ENCODE data around the gene HRH1. TPM values are rescaled to one million over a fixed set of nuclear protein-coding genes. Genes with fewer than 3 reads are reported as not detected.
"Not testable (repeated sequence)": the region's sequence is repeated elsewhere in the genome, so short reads cannot be mapped to it uniquely, and the experiment has no call there.

HRH1 gene
- total RNA-seq, 1 experiment from 2014 or later, result 4.6 TPM

DNA sequence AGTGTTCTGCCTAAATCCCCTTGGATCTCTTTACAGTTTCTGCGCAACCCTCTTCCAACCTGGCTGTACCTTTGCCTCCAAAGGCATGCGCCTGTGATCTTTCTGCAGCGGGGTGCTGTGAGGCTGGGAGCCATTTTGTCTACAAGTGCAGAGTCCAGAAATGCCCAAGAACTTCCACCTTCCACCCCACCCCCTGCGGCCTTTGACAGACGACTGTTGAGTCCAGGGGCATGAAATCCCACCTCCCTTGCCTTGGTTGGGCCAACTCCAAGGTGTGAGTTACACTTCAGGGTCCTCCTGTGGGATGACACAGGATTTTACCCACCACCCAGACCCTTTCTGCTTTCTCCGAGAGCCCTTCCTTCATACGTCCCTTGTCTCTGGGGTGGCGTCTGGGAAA lies 24.1 kb downstream of the HRH1 start:
- H3K36me3 ChIP-seq (ENCODE audit: control insufficient read depth, insufficient read depth, low read length), result no peaks in the 10 kb centered on the region
- ChIA-PET CTCF (no interaction called here), POLR2A (no interaction called here)
- ATAC-seq, result no peak
- no peaks in the 10 kb centered on the region; the same call in 1 of the 2 replicates for H3K4me1 ChIP-seq (ENCODE audit: control insufficient read depth, insufficient read depth, low read length)
- DNase-seq (ENCODE audit: low read depth, low spot score), result no peak
- intact Hi-C loops (cut with micrococcal nuclease; ENCODE audit: unreplicated experiment), result no loop called here
- TF ChIP-seq TCF7L2 (IDR thresholded peaks at IDR 0.05; ENCODE audit: low read depth, low read length), result no peak
- TF ChIP-seq, protein P1, sequence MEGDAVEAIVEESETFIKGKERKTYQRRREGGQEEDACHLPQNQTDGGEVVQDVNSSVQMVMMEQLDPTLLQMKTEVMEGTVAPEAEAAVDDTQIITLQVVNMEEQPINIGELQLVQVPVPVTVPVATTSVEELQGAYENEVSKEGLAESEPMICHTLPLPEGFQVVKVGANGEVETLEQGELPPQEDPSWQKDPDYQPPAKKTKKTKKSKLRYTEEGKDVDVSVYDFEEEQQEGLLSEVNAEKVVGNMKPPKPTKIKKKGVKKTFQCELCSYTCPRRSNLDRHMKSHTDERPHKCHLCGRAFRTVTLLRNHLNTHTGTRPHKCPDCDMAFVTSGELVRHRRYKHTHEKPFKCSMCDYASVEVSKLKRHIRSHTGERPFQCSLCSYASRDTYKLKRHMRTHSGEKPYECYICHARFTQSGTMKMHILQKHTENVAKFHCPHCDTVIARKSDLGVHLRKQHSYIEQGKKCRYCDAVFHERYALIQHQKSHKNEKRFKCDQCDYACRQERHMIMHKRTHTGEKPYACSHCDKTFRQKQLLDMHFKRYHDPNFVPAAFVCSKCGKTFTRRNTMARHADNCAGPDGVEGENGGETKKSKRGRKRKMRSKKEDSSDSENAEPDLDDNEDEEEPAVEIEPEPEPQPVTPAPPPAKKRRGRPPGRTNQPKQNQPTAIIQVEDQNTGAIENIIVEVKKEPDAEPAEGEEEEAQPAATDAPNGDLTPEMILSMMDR (IDR thresholded peaks at IDR 0.05), result no peak
- H3K27me3 ChIP-seq (ENCODE audit: control insufficient read depth, insufficient read depth, low read length), result no peaks in the 10 kb centered on the region
- BruUV-seq (replicated peaks), result no TSS peak
- no peaks in the 10 kb centered on the region for H3K9me3 ChIP-seq (ENCODE audit: control insufficient read depth, insufficient read depth, low read depth, low read length)
- in situ Hi-C loops (cut with HindIII; ENCODE audit: low pct_unique_long_range_greater_than_20kb, low sequenced_read_pairs), result no loop called here
- H3K27ac ChIP-seq (ENCODE audit: low read length), result no peak overlapping the region
- H3K4me3 ChIP-seq (ENCODE audit: low read depth in 2 of 2, low read length in 2 of 2), result no peak overlapping the region

DNA sequence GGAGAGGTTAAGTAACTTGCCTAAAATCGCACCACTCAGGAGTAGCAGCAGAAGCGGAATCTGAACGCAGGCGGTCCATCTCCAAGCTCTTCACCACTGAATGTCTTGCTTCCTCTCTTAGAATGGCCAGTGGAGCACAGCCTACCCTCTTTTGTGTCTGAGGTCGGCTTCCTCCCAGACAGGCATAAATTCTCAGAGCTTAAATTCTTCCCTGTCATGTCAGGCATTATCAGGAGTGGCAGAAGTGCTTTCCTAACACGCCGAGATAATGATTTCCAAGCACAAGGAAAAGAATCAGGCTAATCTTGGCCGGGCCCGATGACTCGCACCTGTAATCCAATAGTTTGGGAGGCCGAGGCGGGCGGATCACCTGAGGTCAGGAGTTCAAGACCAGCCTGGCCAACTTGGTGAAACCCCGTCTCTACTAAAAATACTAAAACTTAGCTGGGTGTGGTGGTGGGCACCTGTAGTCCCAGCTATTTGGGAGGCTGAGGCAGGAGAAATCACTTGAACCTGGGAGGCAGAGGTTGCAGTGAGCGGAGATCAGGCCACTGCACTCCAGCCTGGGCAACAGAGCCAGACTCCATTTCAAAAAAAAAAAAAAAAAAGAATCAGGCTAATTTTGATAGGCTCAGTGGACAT lies 30.2 kb downstream of the HRH1 start:
- intact Hi-C loops (cut with micrococcal nuclease; ENCODE audit: unreplicated experiment); H3K9me3 ChIP-seq (ENCODE audit: control insufficient read depth, insufficient read depth, low read depth, low read length); ATAC-seq; BruUV-seq (replicated peaks); H3K27me3 ChIP-seq (ENCODE audit: control insufficient read depth, insufficient read depth, low read length); H3K36me3 ChIP-seq (ENCODE audit: control insufficient read depth, insufficient read depth, low read length); H3K27ac ChIP-seq (ENCODE audit: low read length); H3K4me3 ChIP-seq (ENCODE audit: low read depth in 2 of 2, low read length in 2 of 2); in situ Hi-C loops (cut with HindIII; ENCODE audit: low pct_unique_long_range_greater_than_20kb, low sequenced_read_pairs); POLR2A ChIA-PET; DNase-seq (ENCODE audit: low read depth, low spot score); CTCF ChIA-PET: not testable (repeated sequence)
- H3K4me1 ChIP-seq (ENCODE audit: control insufficient read depth, insufficient read depth, low read length), result peaks cover 12% of the 10 kb centered on the region

DNA sequence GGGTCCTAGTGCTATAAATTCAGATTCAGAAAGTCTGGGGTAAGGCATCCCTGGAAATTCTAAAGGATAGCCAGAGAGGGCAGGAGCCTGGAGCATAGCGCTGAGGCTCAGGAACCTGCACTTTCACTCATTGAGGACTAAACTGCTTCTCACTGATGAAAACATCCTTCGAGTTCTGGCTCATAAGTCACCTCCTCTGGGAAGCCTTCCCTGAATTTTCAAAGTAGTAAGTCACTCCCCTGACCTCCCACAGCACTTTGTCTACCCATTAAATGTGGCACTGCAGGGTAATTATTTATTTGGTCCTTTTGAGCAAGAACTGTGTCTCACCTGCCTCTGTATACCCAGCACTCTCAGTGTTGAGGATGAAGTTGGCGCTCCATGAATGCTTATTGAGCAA lies 30.9 kb downstream of the HRH1 start:
- intact Hi-C loops (cut with micrococcal nuclease; ENCODE audit: unreplicated experiment), result no loop called here
- ATAC-seq (no peak), DNase-seq (ENCODE audit: low read depth, low spot score) (no peak)
- no TSS peak for BruUV-seq (replicated peaks)
- H3K27ac ChIP-seq (ENCODE audit: low read length), result 0 out of 2 replicates have a peak overlapping the region, but pooled peaks have one; percentile 40
- no peaks in the 10 kb centered on the region for H3K36me3 ChIP-seq (ENCODE audit: control insufficient read depth, insufficient read depth, low read length)
- TF ChIP-seq, protein P2, sequence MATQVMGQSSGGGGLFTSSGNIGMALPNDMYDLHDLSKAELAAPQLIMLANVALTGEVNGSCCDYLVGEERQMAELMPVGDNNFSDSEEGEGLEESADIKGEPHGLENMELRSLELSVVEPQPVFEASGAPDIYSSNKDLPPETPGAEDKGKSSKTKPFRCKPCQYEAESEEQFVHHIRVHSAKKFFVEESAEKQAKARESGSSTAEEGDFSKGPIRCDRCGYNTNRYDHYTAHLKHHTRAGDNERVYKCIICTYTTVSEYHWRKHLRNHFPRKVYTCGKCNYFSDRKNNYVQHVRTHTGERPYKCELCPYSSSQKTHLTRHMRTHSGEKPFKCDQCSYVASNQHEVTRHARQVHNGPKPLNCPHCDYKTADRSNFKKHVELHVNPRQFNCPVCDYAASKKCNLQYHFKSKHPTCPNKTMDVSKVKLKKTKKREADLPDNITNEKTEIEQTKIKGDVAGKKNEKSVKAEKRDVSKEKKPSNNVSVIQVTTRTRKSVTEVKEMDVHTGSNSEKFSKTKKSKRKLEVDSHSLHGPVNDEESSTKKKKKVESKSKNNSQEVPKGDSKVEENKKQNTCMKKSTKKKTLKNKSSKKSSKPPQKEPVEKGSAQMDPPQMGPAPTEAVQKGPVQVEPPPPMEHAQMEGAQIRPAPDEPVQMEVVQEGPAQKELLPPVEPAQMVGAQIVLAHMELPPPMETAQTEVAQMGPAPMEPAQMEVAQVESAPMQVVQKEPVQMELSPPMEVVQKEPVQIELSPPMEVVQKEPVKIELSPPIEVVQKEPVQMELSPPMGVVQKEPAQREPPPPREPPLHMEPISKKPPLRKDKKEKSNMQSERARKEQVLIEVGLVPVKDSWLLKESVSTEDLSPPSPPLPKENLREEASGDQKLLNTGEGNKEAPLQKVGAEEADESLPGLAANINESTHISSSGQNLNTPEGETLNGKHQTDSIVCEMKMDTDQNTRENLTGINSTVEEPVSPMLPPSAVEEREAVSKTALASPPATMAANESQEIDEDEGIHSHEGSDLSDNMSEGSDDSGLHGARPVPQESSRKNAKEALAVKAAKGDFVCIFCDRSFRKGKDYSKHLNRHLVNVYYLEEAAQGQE (IDR thresholded peaks at IDR 0.05; ENCODE audit: insufficient read depth in 1 of 2, low read depth in 2 of 2, low read length in 1 of 2), result no peak
- TF ChIP-seq, protein P1 (IDR thresholded peaks at IDR 0.05), result no peak
- TF ChIP-seq SIN3A (IDR thresholded peaks at IDR 0.05; ENCODE audit: borderline replicate concordance, insufficient read depth, low read depth, low read length), result no peak
- no peak overlapping the region for H3K4me3 ChIP-seq (ENCODE audit: low read depth in 2 of 2, low read length in 2 of 2)
- H3K27me3 ChIP-seq (ENCODE audit: control insufficient read depth, insufficient read depth, low read length), result no peaks in the 10 kb centered on the region
- H3K4me1 ChIP-seq (ENCODE audit: control insufficient read depth, insufficient read depth, low read length), result peaks cover 12% of the 10 kb centered on the region
- in situ Hi-C loops (cut with HindIII; ENCODE audit: low pct_unique_long_range_greater_than_20kb, low sequenced_read_pairs), result no loop called here
- POLR2A ChIA-PET, result no interaction called here
- CTCF ChIA-PET, result no interaction called here
- H3K9me3 ChIP-seq (ENCODE audit: control insufficient read depth, insufficient read depth, low read depth, low read length), result no peaks in the 10 kb centered on the region

Data from Panc1 (cell line).